Fibroblast of skin of left biceps (primary cell): Measurements from ENCODE around the gene RRP12.

Experiments used
- DNase-seq, 2 experiments: peaks; one replicate each; pipeline ENCODE4 v3.0.0-alpha.2; 2013; ENCODE audit warnings: low read depth in 2 of 2

The RRP12 gene

DNA sequence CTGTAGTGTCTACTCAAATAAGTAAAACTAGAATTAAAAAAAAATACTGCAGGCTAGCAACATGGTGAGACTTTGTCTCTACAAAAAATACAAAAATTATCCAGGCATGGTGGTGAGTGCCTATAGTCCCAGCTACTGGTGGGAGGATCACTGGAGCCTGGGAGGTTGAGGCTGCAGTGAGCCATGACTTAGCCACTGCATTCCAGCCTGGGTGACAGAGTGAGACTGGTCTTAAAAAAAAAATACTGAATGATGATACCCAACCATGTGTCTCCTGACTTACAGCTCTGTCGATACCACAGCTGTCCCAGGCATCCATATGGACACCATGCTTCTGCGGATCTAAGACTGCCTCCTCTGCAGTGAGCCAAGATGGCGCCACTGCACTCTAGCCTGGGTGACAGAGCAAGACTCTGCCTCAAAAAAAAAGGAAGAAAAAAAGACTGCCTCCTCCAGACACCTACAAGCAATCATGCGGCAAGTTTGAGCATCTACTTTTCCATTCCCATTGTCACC lies 90.0 kb downstream of the RRP12 start:
- DNase-seq = no peak

GRCh38 chr10:97307866-97308780 lies 93.0 kb downstream of the RRP12 start:
- no peak for DNase-seq

DNA sequence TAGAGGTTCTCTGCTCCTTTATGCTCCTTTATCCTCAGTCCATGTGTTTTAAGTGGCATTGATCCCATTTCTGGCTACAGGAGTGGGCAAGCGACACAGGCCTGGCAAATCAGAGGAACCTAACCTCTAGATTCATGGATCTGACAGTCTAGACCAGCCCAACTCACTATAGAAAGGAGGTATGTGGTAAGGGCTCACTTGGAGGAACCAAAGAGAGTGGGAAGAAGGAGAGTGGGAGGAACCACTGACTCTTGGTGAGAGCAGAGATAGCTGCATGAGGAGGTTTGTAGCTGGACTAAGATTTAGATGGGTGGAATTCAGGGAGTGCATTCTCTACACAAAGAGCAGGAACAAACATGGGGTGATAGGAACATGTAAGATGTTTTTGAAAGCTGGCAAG lies 93.7 kb downstream of the RRP12 start:
- no peak for DNase-seq
